HG02884 (cell line): ENCODE data around the gene APIP.
A peak's percentile ranks its signal among the peaks of the same experiment; 100 is the strongest.

ENCODE experiments used
- ATAC-seq: cut with Tn5 transposase; IDR thresholded peaks from one replicate; pipeline ENCODE4 v1.9.1; 2021; ENCODE audit warnings: mild to moderate bottlenecking, moderate library complexity; ENCODE audit not compliant: unreplicated experiment

Gene APIP, protein sequence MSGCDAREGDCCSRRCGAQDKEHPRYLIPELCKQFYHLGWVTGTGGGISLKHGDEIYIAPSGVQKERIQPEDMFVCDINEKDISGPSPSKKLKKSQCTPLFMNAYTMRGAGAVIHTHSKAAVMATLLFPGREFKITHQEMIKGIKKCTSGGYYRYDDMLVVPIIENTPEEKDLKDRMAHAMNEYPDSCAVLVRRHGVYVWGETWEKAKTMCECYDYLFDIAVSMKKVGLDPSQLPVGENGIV

DNA sequence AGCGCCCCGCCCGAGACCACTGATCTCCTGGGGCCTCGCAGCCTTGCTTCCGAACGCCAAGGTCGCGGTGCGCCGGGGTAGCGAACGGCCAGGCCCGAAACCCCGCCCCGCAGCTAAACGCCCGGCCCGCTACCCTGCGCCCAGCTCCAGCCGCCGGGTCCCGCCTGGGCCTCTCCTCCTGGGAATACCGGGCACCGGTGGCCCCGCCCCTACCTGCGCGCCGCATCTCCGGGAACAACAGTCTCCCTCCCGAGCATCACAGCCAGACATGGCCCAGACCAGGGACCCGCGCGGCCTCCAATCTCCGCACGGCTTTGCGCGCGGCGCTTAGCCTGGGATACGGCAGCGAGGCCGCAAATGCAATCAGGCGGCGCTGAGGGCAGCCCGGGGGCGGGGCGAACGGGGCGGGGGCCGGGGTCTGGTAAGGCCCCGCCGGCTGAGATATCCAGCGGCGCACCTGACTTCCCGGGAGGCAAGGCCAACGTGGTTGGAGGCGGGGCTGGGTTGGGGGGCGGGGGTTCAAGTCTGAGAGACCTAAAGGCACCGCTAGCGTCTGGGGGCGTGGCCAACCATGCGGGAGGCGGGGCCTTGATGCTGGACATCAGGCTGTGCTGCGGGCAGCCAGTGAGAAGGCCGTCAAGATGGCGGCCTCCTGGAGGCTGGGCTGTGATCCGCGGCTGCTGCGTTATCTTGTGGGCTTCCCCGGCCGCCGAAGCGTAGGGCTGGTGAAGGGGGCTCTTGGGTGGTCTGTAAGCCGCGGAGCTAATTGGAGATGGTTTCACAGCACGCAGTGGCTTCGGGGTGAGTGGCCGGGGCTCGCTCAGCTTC, at the start of gene APIP, which contains the start of gene PDHX:
Gene APIP (minus strand): TSS at position 365 of the 828 bp plus-strand sequence. CDS start 95 bp downstream, at position 270.
Gene PDHX (plus strand): TSS at position 604 of the 828 bp plus-strand sequence. CDS start 38 bp downstream, at position 642.
- peak; percentile 88 for ATAC-seq

DNA sequence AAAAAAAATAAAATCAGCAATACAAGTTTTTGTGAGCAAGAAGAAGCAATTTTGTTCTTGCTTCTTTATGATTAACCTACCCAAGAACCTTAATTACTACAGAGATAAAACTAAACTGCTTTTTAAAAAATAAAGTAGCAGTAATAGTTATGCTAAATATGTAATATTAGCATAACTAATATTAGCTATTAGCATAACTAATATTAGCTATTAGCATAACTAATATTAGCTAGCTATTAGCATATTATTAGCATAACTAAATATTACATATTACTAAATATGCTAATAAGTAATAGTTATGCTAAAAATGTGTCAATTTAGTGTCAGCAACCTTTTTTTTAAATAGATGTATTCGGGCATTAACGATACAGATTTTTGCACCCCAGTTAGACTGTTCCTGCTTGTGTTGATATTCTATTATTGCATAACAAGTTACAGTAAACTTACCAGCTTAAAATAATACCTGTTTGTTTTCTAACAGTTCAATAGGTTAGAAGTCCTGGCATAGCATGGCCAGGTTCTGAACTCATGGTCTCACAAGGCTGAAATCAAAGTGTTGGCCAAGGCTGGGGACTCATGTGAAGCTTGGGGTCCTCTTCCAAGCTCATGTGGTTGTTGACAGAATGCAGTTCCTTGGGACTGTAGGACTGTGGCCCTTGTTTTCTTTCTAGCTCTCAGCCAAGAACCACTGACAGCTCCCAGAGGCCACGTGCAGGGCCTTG, 48.6 kb upstream of the APIP start:
- no peak for ATAC-seq

DNA sequence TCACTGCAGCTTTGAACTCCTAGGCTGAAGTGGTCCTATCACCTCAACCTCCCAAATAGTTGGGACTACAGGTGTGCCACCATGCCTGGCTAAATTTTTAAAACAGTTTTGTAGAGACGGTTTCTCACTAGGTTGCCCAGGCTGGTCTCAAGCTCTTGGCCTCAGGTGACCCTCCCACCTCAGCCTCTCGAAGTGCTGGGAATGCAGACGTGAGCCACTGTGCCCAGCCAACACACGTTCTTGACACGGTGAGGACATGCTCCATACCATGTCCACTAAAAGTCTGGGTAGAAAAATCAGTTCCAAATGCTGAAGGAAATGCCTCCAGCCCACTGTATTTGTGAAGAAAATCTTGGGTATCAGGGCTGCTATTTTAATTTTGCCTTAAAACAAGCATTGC, 47.2 kb upstream of the APIP start:
- no peak for ATAC-seq

DNA sequence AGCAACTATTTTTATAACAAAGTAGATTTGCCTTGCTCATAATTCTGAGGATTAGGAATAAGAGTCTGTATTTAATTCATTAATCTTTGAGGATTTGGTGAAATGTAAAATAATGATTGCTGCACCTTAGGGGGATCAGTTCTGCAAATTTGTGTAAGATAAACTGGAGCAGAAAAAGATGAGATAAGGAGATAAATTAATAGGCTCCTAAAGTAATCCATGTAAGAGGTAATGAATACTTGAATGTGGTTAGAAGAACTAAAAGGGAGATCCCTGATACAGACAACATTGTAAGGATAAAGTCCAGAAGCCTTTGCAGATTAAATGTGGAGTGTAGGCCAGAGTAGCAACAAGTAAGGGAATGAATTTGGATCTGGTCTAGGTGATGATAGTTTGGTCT, 45.9 kb upstream of the APIP start:
- no peak for ATAC-seq

DNA sequence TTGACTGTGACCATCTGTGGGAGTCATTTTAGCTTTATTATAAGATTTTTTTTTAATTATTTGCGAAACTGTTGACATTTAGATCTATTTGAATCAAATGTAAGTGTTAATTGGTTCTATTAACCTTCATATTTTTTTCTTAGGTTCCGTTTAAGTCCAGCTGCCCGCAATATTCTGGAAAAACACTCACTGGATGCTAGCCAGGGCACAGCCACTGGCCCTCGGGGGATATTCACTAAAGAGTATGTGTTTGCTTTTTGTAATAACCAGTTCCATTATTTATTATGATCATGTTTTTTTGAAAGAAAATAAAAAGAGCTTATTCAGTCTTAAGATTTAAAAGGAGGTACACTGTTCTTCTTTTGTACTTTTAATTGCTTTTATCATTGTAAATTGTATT, 44.1 kb upstream of the APIP start:
- no peak for ATAC-seq

DNA sequence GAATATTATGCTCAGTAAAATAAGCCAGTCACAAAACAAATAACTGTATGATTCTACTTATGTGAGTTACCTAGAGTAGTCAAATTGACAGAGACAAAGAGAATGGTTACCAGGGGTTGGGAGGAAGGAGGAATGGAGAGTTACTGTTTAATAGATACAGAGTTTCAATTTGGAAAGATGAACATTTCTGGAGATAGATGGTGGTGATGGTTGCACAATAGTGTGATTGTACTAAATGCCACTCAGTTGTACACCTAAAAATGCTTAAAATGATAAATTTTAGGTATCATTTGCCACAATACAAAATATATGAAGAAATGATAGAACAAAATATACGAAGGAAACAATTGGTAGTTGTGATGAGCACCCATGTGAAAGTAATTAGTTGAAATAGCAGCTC, 43.6 kb upstream of the APIP start:
- no peak for ATAC-seq

DNA sequence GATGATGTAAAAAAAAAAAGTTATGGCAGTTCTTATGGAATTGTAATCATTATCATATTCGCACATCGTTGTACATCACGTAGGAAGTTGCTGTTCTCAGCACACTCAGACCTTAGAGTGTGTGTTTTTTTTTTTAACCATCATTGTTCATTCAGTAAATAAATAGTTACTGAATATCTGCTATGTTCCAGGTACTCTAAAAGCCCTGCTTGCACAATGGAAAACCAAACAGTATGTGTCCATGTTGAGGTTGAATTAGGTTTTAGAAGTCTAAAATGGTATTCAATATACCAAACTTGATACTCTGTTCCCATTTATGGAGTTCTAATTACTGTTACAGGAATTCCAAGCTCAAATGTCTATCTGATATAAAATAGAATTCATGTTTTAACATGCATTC, 41.4 kb upstream of the APIP start:
- ATAC-seq, result no peak

DNA sequence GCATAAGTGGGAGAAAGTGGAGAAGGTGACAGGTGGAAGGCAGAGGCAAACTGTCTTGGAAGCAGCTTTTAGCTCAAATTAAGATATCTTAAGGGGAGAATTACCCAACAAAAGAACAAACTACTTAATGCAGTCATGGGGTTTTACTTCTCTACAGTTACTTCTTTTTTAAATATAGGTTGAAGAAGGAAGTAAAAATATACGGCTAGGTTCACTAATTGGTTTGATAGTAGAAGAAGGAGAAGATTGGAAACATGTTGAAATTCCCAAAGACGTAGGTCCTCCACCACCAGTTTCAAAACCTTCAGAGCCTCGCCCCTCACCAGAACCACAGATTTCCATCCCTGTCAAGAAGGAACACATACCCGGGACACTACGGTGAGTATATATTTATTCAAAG, 41.0 kb upstream of the APIP start:
- no peak for ATAC-seq

DNA sequence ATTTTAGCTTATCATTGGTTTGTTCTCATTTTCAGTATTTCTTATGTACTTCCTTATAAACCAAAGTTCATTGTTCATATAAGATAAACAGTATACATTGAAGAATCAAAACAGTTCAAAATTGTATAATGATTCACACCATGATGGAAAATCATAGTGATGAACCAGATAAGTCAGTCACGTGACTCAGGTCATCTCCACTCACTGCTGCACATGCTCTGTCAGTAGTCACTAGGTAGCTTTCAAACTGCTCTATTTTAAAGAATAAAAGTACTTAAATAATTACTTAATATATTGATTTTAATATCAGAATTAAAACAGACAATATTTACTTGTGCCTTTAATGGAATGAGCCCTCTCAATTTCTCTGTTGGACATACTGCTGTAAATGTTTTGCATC, 37.8 kb upstream of the APIP start:
- ATAC-seq, result no peak

DNA sequence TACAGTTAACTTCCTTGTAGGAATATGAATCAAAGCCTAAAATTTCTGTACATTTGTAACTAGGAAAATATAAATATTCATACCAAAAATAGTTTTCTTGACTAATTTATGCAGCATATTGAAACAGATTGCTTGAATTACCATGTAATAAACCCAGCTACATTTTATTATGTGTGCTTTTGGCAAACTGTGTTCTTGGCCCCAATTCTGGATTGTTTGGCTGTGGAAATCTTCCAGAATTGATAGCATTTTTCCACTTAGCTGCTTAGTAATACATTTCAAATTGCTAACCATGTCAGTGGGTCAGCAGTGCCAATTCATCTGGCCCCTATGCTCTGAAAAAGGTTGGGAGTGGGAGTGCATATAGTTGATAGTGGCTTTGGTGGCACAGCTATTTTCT, 32.5 kb upstream of the APIP start:
- no peak for ATAC-seq

DNA sequence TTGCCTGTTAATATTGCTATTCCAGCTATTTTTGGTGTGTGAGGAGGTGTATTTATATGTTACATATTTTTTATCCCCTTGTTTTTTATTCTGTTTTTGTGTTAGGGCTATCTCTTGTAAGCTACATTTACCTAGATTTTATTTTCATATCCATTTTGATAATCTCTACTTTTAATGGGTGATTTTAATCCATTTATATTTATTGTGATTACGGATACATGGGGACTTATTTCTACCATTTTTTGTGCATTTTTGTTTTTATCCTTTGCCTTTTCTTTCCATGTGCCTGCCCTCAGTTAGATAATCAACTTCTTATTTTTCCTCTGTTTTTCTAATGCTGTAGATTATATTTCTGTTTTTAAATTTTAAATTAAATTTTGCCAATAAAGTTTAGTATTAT, 28.5 kb upstream of the APIP start:
- no peak for ATAC-seq

DNA sequence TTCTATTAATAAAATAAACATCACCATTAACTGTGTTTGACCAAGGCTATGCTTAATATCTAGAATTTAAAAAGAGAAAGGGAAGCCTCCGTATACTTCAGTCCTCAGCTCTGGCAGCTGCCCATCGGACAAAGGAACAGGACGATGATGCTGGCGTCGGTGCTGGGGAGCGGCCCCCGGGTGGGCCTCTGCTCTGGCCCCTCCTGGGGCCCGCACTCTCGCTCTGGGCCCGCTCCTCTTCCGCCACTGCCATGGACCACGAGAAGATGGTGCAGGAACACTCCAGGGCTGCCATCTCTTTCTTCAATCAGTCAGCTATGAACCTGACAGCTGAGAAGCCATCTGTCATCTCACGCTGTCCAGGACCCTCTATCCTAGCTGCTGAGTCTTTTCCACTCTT, 25.5 kb upstream of the APIP start:
- no peak for ATAC-seq

DNA sequence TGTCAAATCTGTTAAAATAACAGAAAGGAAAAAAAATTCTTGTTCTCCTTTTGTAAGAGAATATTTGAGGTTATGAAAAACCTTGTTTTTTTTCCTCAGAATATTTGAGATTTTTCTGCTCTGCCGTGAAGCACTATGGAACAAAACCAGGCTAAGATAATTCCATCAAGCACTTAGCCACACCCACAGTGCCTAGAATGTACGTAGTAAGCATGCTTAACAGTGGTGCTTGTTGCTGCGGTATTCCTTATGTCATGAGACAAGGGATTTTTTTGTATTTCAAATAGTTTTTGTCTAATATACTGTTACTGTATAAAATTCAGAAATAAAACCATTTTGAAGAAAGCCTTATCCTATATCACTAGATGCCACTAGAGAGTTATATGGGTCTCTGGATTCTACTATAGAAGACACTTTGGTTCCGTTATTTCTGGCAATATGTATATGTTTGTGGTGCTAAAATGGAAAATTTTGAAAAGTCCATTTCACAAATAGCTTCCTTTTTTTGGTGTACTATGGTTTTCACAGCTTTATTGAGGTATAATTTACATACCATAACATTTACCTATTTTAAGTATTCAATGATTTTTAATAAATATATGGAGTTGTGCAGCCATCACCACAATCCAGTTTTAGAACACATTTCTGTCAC, 24.0 kb upstream of the APIP start:
- ATAC-seq, result no peak

DNA sequence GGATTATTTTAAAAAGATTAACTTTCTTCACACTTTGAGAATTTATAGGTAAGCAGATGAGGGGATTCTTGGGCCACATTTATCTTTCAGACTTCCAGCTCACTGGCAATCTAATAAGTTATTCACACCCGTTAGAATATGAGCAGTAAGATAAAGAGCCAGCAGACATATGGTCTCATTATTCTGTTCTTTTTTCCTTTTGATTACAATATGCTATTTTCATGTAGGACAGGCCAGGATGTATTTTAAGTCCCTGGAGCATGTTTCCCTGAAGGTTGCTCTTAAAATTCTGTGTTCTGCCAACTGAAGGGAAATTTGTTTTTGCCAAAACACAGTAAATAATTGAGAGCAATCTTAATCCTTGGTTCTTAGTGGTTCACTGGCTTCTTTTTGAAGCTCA, 22.4 kb upstream of the APIP start:
- no peak for ATAC-seq

DNA sequence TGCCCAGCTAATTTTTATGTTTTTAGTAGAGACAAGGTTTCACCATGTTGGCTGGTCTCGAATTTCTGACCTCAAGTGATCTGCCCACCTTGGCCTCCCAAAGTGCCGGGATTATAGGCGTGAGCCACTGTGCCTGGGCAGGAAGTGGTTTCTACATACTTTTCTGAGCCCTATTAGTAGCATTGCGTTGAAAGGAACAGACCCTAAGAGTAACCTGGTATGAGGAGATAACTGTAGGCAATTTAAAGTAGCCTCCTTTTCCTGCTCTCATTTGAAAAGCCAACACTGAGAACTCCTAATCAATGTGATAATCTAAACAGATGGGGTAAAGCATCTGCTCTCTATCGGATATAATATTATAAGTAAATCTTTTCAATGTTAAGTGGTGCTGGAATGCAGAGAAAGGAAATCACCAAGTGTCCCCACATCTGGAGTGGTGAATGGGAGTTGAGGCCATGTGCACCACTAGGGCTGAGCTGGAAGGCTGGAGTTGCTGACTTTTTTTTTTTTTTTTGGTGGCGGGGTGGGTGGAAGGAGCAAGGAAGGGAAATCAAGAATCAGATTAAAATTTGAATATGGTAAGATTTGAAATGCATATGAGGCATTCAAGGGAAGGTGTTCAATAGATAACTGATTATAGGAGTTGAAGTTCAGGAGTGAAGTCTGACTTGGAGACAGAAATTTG, 20.9 kb upstream of the APIP start:
- no peak for ATAC-seq

DNA sequence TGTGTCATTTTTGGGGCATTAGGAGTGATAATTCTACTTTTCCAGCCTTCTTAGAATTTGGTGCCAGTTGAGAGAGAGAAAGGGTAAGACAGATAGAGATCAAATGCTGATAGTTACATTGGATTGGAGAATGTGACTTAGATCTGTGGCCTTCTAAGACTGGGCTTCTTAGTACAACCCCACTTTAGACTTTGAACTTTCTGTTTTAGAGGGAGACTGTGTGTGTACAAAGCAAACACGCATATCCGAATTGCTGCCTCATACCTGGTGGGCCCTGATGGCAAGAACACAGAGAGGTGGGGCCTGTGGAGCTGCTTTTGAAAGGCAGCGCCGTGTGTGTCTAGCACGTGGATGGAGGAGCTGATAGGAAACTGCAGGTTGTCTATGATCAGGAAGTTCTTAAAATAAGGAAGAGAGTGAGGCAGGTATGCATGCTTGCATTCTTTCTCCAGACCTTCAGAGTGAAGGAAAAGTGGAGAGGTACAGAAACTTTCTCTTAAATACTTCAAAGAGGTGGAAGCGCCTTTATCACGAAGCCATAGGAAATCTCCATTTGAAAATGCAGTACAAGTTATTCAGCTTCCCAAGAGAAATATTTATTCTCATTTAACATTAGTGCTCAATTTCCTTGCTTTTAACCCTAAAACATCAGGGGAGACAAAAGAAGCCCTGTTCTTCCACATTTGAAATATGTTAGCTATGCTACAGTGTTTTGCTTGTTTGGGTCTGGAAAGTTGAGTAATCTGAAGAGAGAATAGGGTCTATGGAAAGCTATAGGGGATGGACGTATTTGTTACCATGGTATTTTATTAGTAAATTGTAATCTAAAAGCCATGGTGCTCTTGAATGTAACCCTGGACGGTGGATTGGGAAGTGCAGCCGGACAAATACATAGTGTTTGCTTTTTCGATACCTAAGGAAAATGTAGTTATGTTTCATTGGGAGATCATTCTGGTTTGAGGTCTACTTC, 13.9 kb upstream of the APIP start:
- no peak for ATAC-seq

DNA sequence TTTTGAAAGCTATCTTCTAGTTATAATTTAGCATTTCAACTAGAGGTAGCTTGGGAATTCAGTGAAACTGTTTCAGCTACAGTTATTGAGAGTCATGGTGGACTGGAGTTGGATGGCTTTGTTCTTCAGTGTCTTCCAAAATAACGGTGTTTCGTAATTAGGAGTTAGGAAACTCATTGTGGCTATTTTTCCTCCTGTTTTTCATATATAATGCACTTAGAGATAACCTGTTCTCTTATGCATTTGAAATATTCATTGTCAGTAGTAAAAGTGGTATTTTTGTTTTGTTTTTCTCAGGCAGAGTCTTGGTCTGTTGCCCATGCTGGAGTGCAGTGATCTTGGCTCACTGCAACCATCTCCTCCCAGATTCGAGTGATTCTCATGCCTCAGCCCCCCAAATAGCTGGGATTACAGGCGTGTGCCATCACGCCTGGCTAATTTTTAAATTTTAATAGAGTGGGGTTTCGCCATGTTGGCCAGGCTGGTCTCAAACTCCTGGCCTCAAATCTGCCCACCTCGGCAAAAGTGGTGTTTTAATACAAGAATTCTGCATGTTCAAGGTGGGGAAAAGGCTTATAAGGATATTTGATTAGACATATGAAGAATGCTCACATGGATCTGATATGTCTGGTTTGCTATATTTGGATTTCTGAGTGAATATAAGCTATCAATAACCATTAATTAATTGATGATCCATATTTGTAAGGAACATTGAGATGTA, 12.9 kb upstream of the APIP start:
- ATAC-seq, result no peak

DNA sequence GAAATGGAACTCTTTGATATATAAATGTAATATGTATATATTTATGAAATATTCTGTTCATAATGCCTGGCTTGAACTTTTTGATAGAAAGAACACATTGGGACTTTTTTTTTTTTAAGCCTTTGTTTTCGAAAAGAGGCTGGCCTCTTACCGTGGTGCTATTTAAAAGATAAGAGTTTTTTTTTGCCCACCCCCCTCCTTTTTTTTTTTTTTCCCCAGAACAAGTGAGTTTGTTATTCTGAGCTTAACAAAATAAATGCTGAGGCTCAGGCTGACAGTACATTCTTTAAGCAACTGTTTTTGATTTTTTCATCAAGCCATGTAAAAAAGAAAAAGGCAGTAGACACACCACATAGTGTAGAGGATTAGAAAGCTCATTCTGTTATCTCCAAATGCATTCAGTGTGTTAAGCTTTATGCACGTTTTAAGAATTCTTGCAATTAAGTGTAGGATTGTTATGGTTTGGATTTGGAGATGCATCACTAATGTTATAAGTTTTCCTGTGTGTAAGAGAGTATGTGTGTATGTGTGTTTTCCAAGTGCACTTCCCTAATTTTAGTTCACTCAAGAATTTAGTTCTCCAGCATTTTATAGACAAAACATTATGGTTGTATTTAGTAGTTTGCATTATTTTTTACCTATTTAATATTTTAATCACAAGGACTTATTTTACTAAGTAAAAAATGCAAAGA, 12.2 kb upstream of the APIP start:
- no peak for ATAC-seq

DNA sequence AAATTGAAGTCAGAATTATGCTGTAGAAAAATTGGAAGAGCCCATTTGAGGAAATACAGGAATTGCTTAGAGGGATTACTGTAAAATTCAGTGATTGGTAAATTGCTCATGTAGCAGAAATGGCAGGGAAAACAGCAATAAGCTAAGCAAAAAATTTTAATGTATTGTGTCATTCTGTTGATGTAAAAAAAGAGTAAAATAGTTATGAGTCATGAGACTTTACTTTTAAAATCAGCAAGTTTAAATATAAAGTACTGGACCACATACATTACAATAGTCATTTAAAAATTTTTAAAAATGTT, 10.6 kb upstream of the APIP start:
- no peak for ATAC-seq
